LNCaP clone FGC (cell line): ENCODE measurements around the gene FAM124A.

Experiments used
- DNase-seq: peaks from one replicate; pipeline ENCODE4 v3.0.0-alpha.2; 2011; ENCODE audit warnings: low read depth
- H3K4me3 ChIP-seq: 2 replicates; pipeline ENCODE4 v1.5.1; 2011; ENCODE audit warnings: mild to moderate bottlenecking, low read depth, low read length, control low read depth
- CTCF ChIP-seq: IDR thresholded peaks from 2 replicates; pipeline ENCODE4 v1.5.1; 2012; ENCODE audit warnings: mild to moderate bottlenecking; ENCODE audit not compliant: control insufficient read depth, insufficient read depth; ENCODE audit errors: extremely low read depth

Gene FAM124A

GRCh38 chr13:51252954-51253532 is 30.8 kb downstream of the FAM124A start:
- TF ChIP-seq CTCF: no peak
- no peak for DNase-seq
- no peak overlapping the region for H3K4me3 ChIP-seq

- no peak for TF ChIP-seq CTCF
- H3K4me3 ChIP-seq: no peak overlapping the region
- DNase-seq: no peak
Observed at GRCh38 chr13:51255556-51255955, 33.4 kb downstream of the FAM124A start.

GRCh38 chr13:51257187-51257586 is 35.0 kb downstream of the FAM124A start:
- DNase-seq: no peak
- TF ChIP-seq CTCF: no peak
- no peak overlapping the region for H3K4me3 ChIP-seq

- no peak for DNase-seq
- TF ChIP-seq CTCF: no peak
- H3K4me3 ChIP-seq: no peak overlapping the region
Observed at GRCh38 chr13:51258612-51259548, 36.7 kb downstream of the FAM124A start.

- no peak for TF ChIP-seq CTCF
- no peak for DNase-seq
- H3K4me3 ChIP-seq: no peak overlapping the region
Observed at GRCh38 chr13:51260154-51260553, 38.0 kb downstream of the FAM124A start.

DNA sequence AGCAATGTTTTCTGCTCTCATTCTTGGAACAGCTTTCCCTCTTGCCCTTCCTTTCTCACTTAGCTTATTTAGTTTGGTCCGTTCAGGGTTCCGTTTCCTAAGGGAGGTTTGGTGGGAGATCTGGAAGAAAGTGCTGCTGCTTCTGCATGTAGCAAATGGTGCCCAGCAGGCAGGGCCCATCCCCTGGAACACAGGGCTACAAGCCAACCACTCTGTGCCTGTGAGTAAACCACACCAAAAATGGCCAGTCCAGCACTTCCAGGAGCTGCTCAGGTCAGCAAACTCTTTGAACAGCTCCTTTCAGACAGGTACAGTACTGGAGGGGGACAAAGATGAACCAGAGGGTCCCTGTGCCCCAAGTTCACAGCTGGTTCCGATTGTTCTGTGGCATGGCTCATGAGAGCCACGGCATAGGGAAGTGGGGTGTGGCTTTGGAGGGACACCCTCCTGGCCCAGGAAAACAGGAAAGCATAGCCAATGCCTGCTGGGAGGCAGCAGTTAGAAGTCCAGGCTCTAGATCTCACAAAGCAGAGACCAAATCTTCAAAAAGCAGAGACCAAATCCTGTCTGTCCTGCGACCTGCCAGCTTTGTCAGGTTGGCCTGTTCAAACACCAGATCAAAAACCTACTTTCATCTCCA is 39.5 kb downstream of the FAM124A start:
- no peak for DNase-seq
- TF ChIP-seq CTCF: no peak
- H3K4me3 ChIP-seq: no peak overlapping the region
